SJCRH30 (cell line): ENCODE data around the gene TGFB1. TPM values are rescaled to one million over a fixed set of nuclear protein-coding genes. Genes with fewer than 3 reads are reported as not detected.

Experiments used
- DNase-seq, 2 experiments: peaks; one replicate each; pipeline ENCODE4 v3.0.0-alpha.2; 2015 to 2020
- H3K27ac ChIP-seq: fragments of 250-450 bp; sonication (Bioruptor Pico); 2 replicates; pipeline ENCODE4 v1.5.1; 2020; ENCODE audit warnings: mild to moderate bottlenecking, moderate library complexity
- H3K27me3 ChIP-seq: fragments of 250-450 bp; sonication (Bioruptor Pico); 2 replicates; pipeline ENCODE4 v1.5.1; 2020; ENCODE audit warnings: mild to moderate bottlenecking, moderate library complexity
- H3K36me3 ChIP-seq: fragments of 250-450 bp; sonication (Bioruptor Pico); 2 replicates; pipeline ENCODE4 v1.5.1; 2020; ENCODE audit warnings: mild to moderate bottlenecking, moderate library complexity
- H3K4me1 ChIP-seq: fragments of 250-450 bp; sonication (Bioruptor Pico); 2 replicates; pipeline ENCODE4 v1.5.1; 2020; ENCODE audit warnings: mild to moderate bottlenecking, moderate library complexity
- H3K4me3 ChIP-seq: fragments of 250-450 bp; sonication (Bioruptor Pico); 2 replicates; pipeline ENCODE4 v1.5.1; 2020; ENCODE audit warnings: mild to moderate bottlenecking, moderate library complexity
- H3K9me3 ChIP-seq: fragments of 250-450 bp; sonication (Bioruptor Pico); replicated peaks from 2 replicates; pipeline ENCODE4 v1.5.1; 2020; ENCODE audit warnings: mild to moderate bottlenecking, moderate library complexity
- total RNA-seq: library from RNA; depleted of rRNA; stranded (reverse); fragments of >200 nt; shearing (Covaris generic); gene quantifications from 2 replicates; pipeline ENCODE4 v1.2.3, GENCODE V29; 2014

Gene TGFB1
- total RNA-seq, 1 experiment from 2014 or later = 12.7 TPM

DNA sequence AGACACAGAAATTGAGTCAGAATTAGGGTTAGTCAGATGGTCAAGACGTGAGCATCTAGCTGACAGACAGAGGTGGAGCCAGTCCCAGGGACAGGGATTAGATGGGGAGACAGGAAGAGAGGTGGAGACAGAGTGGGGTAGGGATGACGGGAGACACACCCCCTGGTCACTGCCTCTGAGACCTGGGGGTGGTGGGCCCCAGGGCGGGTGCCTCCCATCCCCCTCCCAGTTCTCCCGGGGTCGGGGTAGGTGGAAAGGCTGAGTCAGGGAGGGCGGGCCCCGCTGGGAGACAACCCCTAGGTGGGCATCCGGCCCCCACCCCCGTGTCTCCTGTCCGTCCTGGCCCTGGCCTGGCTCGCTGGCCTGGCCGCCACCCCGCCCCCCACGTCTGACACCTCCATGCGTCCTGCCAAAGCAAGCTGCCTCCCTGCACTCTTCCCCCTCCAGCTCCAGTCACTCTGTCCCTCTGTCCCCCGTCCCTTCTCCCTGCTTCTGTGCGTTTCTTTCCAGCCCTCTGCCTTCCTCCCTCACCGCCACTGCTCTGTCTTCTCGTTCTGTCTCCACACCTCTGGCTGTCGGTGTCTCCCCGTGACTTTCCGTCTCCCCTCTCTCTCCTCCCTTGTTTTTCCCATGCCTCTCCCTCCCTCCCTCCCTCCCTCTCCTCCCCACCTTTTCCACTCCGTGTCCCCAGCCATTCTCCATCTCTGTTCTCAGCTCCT, 28.6 kb downstream of the TGFB1 start:
- H3K36me3 ChIP-seq = peaks cover 4% of the 10 kb centered on the region; the same call in 1 of the 2 replicates
- no peak for DNase-seq
- peaks cover 46% of the 10 kb centered on the region for H3K4me1 ChIP-seq
- H3K27ac ChIP-seq = no peak overlapping the region
- H3K27me3 ChIP-seq = no peaks in the 10 kb centered on the region
- H3K9me3 ChIP-seq = no peaks in the 10 kb centered on the region
- no peak overlapping the region for H3K4me3 ChIP-seq

DNA sequence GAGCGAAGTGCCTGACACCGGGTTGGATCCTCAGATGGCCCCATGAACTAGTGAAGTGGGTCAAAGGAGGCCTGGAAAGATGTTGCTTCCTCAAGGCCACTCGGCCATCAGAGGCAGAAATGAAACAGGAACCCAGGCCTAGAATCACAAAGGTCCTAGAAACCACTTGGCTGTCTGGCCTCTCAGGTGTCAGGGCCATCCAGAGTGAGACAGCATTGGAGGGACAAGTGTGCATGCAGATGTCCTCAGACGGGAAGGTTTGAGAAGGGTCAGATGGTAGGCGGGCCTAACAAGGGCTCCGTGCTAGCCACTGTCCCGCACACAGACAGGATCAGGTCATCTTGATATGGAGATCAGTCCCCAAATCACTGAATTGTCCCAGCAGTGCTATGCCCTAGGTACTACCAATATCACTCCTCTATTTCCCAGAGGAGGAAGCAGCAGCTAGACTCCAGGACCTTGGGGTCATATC, 29.5 kb downstream of the TGFB1 start:
- Histone ChIP-seq H3K4me1 (peaks cover 46% of the 10 kb centered on the region), H3K27ac (peak overlapping the region; percentile 85), H3K27me3 (no peaks in the 10 kb centered on the region), H3K9me3 (no peaks in the 10 kb centered on the region), H3K4me3 (no peak overlapping the region), H3K36me3 (no peaks in the 10 kb centered on the region; the same call in 1 of the 2 replicates)
- no peak for DNase-seq

- Histone ChIP-seq H3K4me3 (no peak overlapping the region), H3K36me3 (no peaks in the 10 kb centered on the region; the same call in 1 of the 2 replicates), H3K27me3 (no peaks in the 10 kb centered on the region), H3K27ac (peak overlapping the region; percentile 85), H3K4me1 (peaks cover 46% of the 10 kb centered on the region), H3K9me3 (no peaks in the 10 kb centered on the region)
- DNase-seq = peak; percentile 80 to 82
Observed at GRCh38 chr19:41323430-41324125, 30.1 kb downstream of the TGFB1 start.

DNA sequence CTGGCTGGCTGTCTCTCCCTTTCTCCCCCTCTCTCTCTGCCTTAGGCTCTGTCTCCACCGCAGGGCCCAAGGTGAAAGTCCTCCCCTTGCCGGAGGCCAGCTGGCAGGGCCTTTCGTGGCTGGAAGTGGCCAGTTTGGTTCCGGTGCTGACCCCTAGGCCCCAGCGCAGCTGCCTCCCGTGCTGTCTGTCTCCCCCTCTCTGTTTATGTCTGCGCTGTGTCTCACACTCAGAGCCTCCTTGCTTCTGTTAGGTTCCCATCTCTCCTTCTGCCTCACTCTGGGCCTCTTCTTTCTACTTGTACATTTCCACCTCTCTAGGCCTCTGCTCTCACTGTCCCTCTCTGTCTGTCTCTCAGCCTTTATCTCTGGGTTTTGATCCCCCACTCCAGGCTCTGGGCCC, 30.7 kb downstream of the TGFB1 start:
- H3K27me3 ChIP-seq = no peaks in the 10 kb centered on the region
- peaks cover 46% of the 10 kb centered on the region for H3K4me1 ChIP-seq
- DNase-seq = peak; percentile 71 to 72
- H3K36me3 ChIP-seq = peaks cover 3% of the 10 kb centered on the region; the same call in 1 of the 2 replicates
- H3K4me3 ChIP-seq = no peak overlapping the region
- peak overlapping the region; percentile 85 for H3K27ac ChIP-seq
- no peaks in the 10 kb centered on the region for H3K9me3 ChIP-seq

DNA sequence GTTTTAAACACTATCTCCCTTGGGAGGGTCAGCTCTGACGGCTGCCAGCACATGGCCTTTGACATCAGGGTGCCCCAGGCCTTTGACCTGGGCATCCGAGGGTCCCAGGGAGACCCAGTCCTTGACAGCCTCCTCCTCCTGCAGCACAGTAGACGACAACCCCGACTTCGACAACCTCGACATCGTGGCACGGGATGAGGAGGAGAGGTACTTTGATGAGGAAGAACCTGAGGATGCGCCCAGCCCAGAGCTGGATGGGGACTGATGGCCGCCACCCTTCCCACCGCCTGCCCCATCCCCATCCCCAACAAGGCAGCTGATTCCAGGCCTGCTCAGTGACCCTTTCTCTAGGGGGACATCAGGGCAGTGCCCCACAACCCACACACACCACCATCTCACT, 31.3 kb downstream of the TGFB1 start:
- H3K4me1 ChIP-seq = peaks cover 46% of the 10 kb centered on the region
- no peaks in the 10 kb centered on the region for H3K9me3 ChIP-seq
- peaks cover 3% of the 10 kb centered on the region; the same call in 1 of the 2 replicates for H3K36me3 ChIP-seq
- H3K4me3 ChIP-seq = no peak overlapping the region
- no peaks in the 10 kb centered on the region for H3K27me3 ChIP-seq
- no peak for DNase-seq
- peak overlapping the region; percentile 85 for H3K27ac ChIP-seq

GRCh38 chr19:41321600-41322270, 32.0 kb downstream of the TGFB1 start:
- H3K9me3 ChIP-seq = no peaks in the 10 kb centered on the region
- peaks cover 10% of the 10 kb centered on the region for H3K36me3 ChIP-seq
- H3K27ac ChIP-seq = peak overlapping the region; percentile 85
- no peaks in the 10 kb centered on the region for H3K27me3 ChIP-seq
- peaks cover 46% of the 10 kb centered on the region for H3K4me1 ChIP-seq
- DNase-seq = peak; percentile 98 to 99
- no peak overlapping the region for H3K4me3 ChIP-seq

DNA sequence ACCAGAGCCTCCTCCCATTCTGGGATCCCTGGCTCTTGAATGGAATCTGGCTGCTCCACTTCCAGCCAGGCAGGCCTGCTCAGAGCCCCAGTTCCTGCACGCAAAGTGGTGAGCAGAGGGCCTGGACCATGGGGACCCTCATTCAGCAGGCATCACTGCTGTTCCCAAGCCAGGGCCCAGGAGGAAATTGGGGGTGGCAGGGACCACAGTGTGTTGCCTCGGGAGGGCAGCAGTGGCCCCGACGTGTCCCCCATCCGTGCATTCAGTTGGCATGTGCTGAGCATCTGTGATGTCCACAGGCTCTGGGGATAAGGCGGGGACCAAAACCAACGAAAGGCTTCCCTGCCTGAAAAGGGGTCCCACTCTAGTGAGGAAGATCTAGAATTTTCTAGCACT, 32.5 kb downstream of the TGFB1 start:
- H3K9me3 ChIP-seq = no peaks in the 10 kb centered on the region
- H3K4me3 ChIP-seq = no peak overlapping the region
- DNase-seq = no peak
- H3K36me3 ChIP-seq = peaks cover 15% of the 10 kb centered on the region
- H3K27me3 ChIP-seq = no peaks in the 10 kb centered on the region
- H3K4me1 ChIP-seq = peaks cover 46% of the 10 kb centered on the region
- peak overlapping the region; percentile 85 for H3K27ac ChIP-seq

DNA sequence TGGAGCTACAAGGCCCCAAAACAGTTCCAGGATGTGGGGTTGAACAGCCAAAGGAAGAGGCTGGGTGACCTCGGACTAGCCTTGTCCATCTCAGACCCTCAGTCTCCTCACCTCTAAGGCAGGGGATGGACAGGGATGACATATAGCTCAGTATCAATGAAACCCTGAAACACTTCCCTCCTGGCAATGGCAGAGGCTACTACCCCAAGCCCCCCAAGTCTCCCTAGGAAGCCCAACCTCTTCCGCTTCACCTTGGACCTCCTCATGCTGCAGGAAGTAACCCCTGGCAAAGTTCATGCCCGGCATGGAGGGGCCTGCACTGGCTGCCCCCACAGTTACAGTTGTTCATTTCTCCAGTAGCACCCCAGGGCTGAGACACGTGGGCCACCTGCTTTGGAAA, 33.2 kb downstream of the TGFB1 start:
- peaks cover 17% of the 10 kb centered on the region for H3K36me3 ChIP-seq
- H3K9me3 ChIP-seq = no peaks in the 10 kb centered on the region
- no peak overlapping the region for H3K27ac ChIP-seq
- DNase-seq = no peak
- no peak overlapping the region for H3K4me3 ChIP-seq
- H3K4me1 ChIP-seq = peaks cover 45% of the 10 kb centered on the region
- H3K27me3 ChIP-seq = no peaks in the 10 kb centered on the region

- no peaks in the 10 kb centered on the region for H3K9me3 ChIP-seq
- DNase-seq = no peak
- no peaks in the 10 kb centered on the region for H3K27me3 ChIP-seq
- no peak overlapping the region for H3K4me3 ChIP-seq
- no peak overlapping the region for H3K27ac ChIP-seq
- H3K4me1 ChIP-seq = peaks cover 44% of the 10 kb centered on the region
- H3K36me3 ChIP-seq = peaks cover 17% of the 10 kb centered on the region
Observed at GRCh38 chr19:41320185-41320518, 33.6 kb downstream of the TGFB1 start.

GRCh38 chr19:41319500-41320184, 34.1 kb downstream of the TGFB1 start:
- H3K4me1 ChIP-seq = peaks cover 40% of the 10 kb centered on the region
- DNase-seq = no peak
- no peak overlapping the region for H3K27ac ChIP-seq
- no peaks in the 10 kb centered on the region for H3K27me3 ChIP-seq
- H3K4me3 ChIP-seq = no peak overlapping the region
- H3K36me3 ChIP-seq = peaks cover 17% of the 10 kb centered on the region
- no peaks in the 10 kb centered on the region for H3K9me3 ChIP-seq

DNA sequence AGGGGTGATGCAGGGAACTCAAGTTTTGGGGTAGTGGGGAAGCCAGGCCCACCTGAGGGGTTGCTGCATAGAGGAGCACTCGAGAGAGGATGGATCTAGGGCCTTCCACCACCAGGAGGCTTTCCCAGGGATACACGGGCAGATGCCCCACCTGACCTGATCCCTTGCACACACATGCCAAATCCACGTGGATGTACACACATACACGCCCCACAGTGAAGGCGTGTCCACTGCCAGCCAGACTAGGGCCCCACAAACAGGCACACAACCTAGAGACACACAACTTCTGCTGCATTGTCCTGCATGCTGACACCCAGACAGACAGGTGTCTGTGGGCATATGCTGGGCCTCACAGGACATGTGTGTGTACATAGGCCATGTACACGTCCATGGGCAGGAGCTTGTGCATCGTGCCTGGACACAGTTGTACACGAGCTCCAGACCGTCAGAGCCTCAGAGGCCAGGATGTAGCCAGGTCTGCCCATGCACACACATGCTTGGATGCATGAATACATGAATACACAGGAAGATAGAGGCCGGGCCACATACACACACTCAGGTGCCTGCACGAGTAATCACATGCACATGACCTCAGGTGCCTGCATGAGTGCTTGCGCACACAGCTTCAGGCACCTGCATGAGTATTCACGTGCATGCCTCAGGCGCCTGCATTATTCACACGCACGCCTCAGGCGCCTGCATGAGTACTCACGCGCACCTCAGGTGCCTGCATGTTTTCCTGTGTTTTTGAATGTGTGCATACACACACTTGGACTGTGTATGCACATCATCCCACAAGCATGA, 34.8 kb downstream of the TGFB1 start:
- H3K27me3 ChIP-seq = no peaks in the 10 kb centered on the region
- H3K4me3 ChIP-seq = no peak overlapping the region
- H3K9me3 ChIP-seq = no peaks in the 10 kb centered on the region
- peaks cover 33% of the 10 kb centered on the region for H3K4me1 ChIP-seq
- DNase-seq = no peak
- H3K36me3 ChIP-seq = peaks cover 20% of the 10 kb centered on the region
- H3K27ac ChIP-seq = no peak overlapping the region

GRCh38 chr19:41316306-41316920, 37.3 kb downstream of the TGFB1 start:
- Histone ChIP-seq H3K27ac (no peak overlapping the region), H3K4me3 (no peak overlapping the region), H3K9me3 (no peaks in the 10 kb centered on the region), H3K4me1 (peaks cover 8% of the 10 kb centered on the region), H3K27me3 (no peaks in the 10 kb centered on the region), H3K36me3 (peaks cover 26% of the 10 kb centered on the region)
- no peak for DNase-seq

DNA sequence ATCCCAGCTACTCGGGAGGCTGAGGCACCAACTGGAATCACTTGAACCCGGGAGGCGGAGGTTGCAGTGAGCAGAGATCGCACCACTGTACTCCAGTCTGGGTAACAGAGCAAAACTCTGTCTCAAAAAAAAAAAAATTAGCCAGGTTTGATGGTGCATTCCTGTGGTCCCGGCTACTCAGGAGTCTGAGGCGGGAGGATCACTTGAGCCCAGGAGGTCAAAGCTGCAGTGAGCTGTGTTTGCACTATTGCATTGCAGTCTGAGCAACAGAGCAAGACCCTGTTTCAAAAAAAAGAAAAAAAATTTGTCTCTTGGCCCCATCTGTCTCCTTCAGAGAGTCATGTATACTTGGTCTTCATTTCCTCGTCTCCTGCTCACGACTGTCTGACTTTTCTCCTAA, 42.1 kb downstream of the TGFB1 start:
- peaks cover 14% of the 10 kb centered on the region for H3K4me1 ChIP-seq
- H3K27me3 ChIP-seq = no peaks in the 10 kb centered on the region
- H3K9me3 ChIP-seq = no peaks in the 10 kb centered on the region
- no peak for DNase-seq
- H3K4me3 ChIP-seq = no peak overlapping the region
- H3K27ac ChIP-seq = no peak overlapping the region
- H3K36me3 ChIP-seq = peaks cover 28% of the 10 kb centered on the region

GRCh38 chr19:41311072-41311471, 42.6 kb downstream of the TGFB1 start:
- Histone ChIP-seq H3K4me1 (peaks cover 14% of the 10 kb centered on the region), H3K27me3 (no peaks in the 10 kb centered on the region), H3K27ac (no peak overlapping the region; the same call in 1 of the 2 replicates), H3K9me3 (no peaks in the 10 kb centered on the region), H3K36me3 (peaks cover 28% of the 10 kb centered on the region), H3K4me3 (peak overlapping the region; percentile 90)
- no peak for DNase-seq
